Skin epidermis (tissue), 12 donors: ENCODE data around the gene ANKEF1.
"Not testable (repeated sequence)": the region's sequence is repeated elsewhere in the genome, so short reads cannot be mapped to it uniquely, and the experiment has no call there.

Experiments used
- H3K27ac ChIP-seq, 21 experiments: fragments of 200-600 bp; sonication (generic) in 11 of 21; one replicate each; pipeline ENCODE4 v1.5.0; 2020; ENCODE audit warnings: mild to moderate bottlenecking in 3 of 21, inconsistent platforms in 2 of 21, moderate library complexity in 2 of 21
- H3K4me3 ChIP-seq, 7 experiments: fragments of 200-600 bp; sonication (generic) in 2 of 7; one replicate each; pipeline ENCODE4 v1.5.0; 2020; ENCODE audit warnings: inconsistent platforms in 2 of 7, mild to moderate bottlenecking in 2 of 7, moderate library complexity in 1 of 7

Gene ANKEF1

DNA sequence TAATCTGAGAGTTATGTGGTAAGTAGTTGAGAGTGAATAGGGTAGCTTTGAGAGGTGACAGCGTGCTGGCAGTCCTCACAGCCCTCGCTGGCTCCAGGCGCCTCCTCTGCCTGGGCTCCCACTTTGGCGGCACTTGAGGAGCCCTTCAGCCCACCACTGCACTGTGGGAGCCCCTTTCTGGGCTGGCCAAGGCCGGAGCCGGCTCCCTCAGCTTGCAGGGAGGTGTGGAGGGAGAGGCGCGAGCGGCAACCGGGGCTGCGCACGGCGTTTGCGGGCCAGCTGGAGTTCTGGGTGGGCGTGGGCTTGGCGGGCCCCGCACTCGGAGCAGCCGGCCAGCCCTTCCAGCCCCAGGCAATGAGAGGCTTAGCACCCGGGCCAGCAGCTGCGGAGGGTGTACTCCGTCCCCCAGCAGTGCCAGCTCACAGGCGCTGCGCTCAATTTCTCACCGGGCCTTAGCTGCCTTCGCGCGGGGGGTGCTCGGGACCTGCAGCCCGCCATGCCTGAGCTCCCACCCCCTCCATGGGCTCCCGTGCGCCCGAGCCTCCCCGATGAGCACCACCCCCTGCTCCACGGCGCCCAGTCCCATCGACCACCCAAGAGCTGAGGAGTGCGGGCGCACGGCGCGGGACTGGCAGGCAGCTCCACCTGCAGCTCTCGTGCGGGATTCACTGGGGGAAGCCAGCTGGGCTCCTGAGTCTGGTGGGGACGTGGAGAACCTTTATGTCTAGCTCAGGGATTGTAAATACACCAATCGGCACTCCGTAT lies 3.2 kb upstream of the ANKEF1 start:
- H3K27ac ChIP-seq, H3K4me3 ChIP-seq: not testable (repeated sequence)

DNA sequence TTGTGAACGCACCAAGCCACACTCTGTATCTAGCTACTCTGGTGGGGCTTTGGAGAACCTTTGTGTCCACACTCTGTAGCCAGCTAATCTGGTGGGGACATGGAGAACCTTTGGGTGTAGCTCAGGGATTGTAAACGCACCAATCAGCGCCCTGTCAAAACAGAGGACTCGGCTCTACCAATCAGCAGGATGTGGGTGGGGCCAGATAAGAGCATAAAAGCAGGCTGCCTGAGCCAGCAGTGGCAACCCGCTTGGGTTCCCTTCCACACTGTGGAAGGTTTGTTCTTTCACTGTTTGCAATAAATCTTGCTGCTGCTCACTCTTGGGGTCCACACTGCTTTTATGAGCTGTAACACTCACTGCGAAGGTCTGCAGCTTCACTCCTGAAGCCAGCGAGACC lies 2.5 kb upstream of the ANKEF1 start:
- not testable (repeated sequence) for H3K4me3 ChIP-seq

DNA sequence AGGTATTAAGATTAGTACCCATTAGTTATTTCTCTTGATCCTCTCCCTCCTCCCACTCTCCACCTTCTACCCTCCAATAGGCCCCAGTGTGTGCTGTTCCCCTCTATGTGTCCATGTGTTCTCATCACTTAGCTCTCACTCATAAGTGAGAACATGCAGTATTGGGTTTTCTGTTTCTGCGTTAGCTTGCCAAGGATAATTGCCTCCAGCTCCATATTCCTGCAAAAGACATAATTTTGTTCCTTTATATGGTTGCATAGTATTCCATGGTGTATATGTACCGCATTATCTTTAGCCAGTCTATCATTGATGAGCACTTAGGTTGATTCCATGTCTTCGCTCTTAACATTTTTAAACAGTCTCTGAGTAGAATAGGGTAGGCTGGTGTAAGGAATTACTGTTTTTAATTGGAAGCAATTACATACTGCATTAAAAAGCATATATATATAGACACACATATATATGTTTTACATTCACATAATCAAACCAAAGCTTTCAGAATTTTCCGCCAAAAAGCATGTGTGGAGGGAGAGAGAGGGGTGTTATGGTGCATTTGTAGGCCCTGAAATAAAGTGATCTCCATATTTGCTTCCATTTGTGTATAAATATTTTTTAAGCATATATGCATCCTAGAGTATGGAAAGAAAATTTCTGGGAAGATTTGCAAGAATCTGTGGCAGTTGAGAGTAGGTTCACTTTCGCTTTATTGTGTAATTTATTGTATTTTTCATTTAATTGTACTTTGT lies 709 bp upstream of the ANKEF1 start:
- Histone ChIP-seq H3K4me3 (peak overlapping the region in 5 of 7 experiments; percentile 47 to 56 (median 52)), H3K27ac (peak overlapping the region in 1 of 21 experiments; percentile 80)

More for the DNA sequence above, 2.5 kb upstream of the ANKEF1 start:
- not testable (repeated sequence) for H3K27ac ChIP-seq

DNA sequence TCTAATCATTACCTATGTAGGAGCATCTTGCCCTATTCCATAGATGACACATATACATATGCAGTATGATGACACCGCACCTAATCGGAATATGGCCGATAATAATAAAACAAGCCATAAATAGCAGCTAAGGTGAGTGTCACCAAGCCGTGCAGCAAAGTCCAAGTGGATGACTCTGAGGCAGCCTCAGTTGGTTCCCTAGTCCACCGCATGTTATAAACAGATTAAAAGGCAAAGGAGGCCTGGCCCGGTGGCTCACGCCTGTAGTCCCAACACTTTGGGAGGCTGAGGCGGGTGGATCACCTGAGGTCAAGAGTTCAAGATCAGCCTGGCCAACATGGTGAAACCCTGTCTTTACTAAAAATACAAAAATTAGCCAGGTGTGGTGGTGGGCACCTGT lies 1.5 kb downstream of the ANKEF1 start:
- H3K27ac ChIP-seq, H3K4me3 ChIP-seq: not testable (repeated sequence)

DNA sequence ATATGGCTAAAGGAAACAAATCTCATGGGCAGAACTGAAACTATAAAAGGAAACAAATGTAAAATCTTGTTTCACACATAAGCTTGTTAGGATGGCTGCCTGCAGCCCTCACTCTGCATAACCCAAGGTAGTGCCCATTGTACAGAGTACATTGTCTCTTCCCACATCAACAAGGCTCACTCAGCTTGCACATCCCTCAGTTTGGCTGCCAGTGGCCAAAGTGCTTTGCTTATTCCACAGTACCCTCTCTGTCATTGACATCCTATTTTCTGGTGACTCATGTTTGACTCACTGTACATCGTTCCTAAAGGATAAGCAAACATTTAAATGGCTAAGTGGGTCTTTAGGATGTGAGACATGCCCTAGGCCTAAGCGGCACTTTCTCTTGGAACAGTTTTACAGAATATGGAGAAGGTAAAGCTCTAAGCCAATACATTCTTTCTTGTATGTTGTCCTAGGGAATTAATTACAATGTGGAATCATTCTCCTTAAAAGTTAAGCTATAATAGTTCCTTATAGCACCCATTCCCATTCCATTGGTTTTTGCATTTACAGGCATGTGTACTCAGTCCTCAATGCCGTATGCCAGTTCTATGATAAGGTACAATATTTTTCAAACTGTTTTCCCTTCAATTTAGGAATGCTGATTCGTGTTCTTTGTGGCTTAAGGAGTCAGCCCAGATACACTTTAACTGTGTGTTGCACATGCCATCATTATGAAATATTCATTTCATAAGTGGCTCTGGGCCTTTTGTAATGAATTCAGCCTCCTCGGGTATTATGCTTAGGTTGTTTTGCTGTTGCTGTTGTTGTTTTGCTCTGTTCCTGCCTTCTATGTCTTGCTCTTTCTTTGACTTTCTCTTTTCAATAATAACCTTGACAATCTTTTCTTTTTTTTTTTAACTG lies 5.5 kb downstream of the ANKEF1 start:
- H3K27ac ChIP-seq = no peak overlapping the region
- H3K4me3 ChIP-seq = no peak overlapping the region

DNA sequence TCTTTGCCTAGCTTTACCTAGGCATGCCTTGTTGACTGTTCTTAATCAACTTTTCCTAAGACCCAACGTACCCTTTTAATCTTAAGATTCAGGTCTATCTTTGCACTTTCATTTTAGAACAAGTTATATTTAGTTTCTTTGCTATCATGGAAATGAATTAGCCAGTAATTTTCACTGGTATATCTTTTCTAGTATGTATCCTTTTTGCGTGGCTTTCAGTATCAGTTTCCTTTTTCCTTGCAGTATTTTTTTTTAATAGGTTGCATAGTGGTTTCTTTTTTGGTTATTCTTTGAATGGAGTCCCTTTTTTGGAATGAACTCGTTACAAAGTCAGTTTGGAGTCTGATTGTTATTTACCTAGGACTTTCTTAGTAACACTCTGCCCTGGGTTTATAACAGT lies 7.3 kb downstream of the ANKEF1 start:
- Histone ChIP-seq H3K27ac (no peak overlapping the region), H3K4me3 (no peak overlapping the region)

DNA sequence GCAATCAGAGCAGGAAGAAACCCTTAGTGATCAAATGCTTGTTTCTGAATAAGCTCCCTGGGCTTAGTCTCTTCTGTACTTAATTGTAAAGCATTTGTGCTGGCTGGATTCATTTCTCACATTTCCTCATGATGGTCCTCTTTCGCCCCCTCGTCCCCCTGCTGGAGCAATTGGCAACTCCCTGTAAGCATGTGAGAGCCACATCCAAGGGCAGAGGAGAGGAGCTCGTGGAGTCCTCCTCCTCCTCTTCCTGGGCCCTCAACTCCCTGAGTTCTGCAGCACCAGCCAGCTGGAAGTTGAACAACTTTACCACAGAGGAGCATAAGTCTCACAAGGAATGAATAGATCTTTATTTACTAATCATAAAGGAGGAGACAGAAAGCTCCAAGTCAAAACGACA lies 12.6 kb downstream of the ANKEF1 start:
- H3K27ac ChIP-seq = no peak overlapping the region
- no peak overlapping the region for H3K4me3 ChIP-seq

DNA sequence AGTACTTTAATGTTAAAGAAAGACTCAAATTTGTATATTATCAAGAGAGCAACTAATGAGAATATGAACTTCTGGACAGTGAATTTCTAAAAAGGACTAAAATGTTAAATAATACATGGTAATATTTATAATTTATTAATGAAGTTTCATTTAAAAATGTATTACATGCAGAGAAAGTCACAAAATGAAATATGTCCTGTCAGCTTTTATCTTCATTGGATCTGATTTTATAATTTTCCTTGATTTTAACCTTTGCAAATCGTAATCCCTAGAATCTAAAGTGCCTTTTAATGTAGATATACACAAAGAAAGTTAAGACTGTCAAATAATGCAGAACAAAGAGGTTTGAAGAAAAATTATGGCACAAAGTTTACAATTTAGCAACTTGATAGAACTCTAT lies 16.4 kb downstream of the ANKEF1 start:
- Histone ChIP-seq H3K4me3 (no peak overlapping the region), H3K27ac (no peak overlapping the region)

DNA sequence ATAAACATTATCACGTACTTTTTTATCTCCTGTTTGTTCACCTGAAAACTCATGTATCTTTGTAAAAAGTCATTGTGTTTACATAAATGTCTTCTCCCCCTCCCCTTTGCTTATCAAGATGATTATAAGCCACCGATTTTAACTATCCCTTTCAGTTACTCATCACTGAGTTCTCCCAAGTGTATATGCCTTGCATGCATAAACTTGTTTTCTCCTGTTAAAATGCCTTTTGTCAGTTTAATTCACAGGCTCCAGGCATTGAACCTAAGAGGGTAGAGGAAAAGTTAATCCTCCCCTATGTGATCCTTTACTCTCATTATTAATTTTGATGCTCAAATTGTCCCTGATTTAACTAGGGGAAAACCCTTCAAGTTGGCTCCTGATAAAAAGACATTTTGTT lies 24.2 kb downstream of the ANKEF1 start:
- no peak overlapping the region for H3K27ac ChIP-seq
- H3K4me3 ChIP-seq = no peak overlapping the region

DNA sequence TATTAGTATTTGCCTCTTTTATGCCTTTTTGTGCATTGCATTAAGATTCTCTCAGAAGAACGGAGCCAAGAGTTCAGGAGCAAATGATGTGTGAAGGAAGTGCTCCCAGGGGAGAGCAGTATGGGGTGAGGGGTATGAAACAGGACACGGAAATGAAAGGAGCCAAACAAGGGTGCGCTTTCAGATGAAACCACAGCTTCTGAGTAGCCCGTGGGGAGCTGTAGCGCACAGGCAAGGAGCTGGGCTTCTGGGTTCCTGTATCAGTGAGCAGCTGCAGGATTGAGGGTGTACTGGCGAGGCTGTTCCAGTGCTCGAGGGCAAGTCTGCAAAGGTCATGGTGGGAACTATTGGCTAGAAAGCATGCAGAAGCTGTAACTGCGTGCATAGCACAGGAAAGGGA lies 25.4 kb downstream of the ANKEF1 start:
- H3K27ac ChIP-seq = no peak overlapping the region
- H3K4me3 ChIP-seq = no peak overlapping the region

DNA sequence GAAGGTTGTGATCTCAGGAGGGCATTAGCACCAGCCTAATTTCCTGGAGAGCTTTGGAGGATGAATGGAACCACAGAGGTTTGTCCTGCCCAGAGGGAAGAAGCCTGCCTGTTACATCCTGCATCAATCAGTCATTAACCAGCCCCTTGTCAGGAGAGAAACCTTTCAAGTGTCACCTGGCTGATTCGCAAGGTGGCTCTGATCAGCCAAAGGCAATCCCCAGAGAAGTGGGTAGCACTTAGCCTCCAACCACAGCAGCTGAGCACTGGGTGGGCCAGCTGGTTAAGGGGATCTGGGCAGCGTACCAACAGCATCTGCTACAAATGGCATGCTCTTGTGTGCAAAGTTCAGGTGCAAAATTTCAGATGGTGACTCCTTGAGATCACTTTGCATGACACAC lies 26.9 kb downstream of the ANKEF1 start:
- Histone ChIP-seq H3K4me3 (no peak overlapping the region), H3K27ac (no peak overlapping the region)

DNA sequence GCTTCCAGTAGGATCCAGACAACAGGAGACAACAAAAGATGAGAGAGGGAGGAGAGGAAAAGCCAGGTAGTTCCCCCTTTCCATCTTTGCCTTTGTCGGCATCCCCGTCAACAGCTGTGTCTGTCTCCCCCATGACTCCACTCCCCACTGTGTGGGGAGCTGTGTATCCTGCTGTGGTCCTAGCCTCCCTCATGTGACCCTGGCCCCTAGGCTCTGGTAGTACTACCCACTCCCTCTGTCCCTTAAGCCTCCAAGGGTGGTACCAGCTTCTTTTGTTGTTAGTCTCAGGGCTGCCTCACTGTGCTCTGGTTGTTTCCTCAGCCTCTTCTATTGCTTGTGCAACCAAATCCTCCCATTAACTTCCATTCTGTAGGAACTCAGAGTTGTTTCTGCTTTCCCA lies 28.7 kb downstream of the ANKEF1 start:
- no peak overlapping the region for H3K4me3 ChIP-seq
- H3K27ac ChIP-seq = no peak overlapping the region

DNA sequence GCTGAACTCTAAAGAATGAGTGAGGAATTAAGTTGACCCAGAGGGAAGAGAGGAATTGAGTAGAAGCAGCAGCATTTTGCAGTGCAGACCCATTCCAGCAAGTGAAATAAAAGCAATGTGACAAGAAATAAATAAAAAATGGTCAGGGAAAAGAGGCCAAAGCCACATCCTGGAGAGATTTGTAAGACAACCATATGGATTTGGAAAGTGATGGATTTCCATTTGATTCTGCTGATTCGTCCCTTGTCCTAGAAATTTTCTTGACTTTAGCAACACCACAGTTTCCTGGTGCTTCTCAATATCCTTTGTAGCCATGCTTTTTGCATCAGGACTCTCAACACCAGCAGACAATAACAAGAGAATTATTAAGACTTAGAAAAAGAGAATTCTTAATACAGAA lies 29.8 kb downstream of the ANKEF1 start:
- no peak overlapping the region for H3K4me3 ChIP-seq
- no peak overlapping the region for H3K27ac ChIP-seq

DNA sequence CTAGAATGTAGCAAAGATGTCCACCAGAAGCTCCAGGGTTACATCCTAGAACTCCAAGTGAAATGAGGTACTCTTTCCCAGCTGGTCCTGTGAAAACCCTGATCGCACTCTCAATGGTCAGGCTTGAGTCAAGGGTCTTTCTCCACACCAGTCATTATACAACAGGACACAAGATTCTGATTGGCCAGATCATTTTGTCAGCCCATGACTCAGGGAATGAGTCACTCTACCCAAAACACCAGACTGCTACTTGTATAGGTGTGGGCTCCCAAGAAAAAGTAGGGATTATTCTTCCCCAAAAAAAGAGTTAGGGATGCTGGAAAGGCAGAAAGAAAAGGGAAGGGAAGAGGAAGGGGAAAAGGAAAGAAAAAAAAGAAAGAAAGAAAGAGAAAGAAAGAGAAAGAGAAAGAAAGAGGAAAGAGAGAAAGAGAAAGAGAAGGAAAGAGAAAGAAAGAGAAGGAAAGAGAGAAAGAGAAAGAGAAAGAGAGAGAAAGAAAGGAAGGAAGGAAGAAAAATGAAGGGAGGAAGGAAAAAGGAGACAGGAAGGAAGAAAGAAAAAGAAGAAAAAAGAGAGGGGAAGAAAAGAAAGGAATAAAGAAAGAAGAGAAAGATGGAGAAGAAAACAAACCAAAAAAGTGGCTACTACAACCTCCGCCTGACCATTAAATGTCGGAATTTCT lies 30.5 kb downstream of the ANKEF1 start:
- peak overlapping the region in 1 of 21 experiments; percentile 8 for H3K27ac ChIP-seq
- H3K4me3 ChIP-seq = no peak overlapping the region

DNA sequence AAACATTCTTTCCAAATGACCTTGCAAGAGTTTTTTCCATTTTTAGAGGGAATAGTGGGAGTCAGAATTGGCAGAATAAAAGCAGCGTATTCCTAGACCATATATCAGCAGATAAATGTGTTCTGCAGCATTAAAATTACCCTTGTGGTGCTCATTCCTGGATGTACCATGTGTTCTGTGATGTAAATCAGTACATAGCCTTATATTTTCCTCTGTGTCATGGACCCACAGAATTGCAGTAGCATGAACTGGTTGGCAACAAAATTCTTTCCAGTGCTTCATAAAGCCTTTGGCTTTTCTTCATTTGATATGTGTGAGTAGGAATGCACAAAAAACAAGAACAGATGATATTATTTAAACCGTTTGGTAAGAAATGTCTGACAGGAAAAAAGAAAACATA lies 32.5 kb downstream of the ANKEF1 start:
- Histone ChIP-seq H3K27ac (peak overlapping the region in 2 of 21 experiments; percentile 33 to 36), H3K4me3 (no peak overlapping the region)

DNA sequence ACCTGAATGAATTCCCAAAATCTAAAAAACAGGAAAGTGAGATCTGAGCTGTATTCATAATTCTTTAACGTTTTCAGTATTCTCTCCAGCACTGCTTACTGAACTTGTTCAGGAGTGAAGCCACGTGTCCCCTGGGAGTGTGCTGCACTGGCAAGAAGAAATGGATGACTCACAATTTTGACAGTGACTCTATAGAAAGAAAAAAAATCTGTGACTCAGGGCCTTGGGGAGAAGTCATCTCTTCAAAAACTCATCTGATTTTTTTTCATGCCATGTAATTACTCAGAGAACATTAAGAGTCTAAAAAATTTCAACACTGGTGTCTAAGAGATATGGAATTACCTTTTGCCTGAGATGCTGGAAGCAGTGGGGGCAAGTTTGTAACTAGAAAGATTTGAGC lies 39.7 kb downstream of the ANKEF1 start:
- Histone ChIP-seq H3K4me3 (no peak overlapping the region), H3K27ac (peak overlapping the region in 3 of 21 experiments; percentile 15 to 59 (median 47))

DNA sequence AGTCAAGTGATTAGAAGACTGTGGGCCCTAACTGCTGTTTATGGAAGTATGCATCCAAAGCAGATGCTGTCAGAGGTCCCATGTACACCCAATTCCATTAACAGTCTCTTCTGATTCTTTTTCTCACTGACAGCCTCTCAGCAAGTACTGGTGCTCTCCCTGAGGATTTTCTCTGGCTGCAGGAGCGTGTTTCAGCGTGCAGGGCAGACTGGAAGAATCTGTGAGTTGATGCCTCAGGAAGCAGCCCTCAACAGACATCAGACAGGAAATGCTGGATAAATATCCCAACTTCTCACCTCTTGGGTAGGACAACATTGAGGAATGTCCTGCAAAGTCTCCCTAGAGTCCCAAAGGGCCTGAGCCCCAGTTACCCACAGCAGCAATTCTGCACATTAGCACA lies 40.8 kb downstream of the ANKEF1 start:
- no peak overlapping the region for H3K4me3 ChIP-seq
- peak overlapping the region in 8 of 21 experiments; percentile 10 to 67 (median 42) for H3K27ac ChIP-seq

DNA sequence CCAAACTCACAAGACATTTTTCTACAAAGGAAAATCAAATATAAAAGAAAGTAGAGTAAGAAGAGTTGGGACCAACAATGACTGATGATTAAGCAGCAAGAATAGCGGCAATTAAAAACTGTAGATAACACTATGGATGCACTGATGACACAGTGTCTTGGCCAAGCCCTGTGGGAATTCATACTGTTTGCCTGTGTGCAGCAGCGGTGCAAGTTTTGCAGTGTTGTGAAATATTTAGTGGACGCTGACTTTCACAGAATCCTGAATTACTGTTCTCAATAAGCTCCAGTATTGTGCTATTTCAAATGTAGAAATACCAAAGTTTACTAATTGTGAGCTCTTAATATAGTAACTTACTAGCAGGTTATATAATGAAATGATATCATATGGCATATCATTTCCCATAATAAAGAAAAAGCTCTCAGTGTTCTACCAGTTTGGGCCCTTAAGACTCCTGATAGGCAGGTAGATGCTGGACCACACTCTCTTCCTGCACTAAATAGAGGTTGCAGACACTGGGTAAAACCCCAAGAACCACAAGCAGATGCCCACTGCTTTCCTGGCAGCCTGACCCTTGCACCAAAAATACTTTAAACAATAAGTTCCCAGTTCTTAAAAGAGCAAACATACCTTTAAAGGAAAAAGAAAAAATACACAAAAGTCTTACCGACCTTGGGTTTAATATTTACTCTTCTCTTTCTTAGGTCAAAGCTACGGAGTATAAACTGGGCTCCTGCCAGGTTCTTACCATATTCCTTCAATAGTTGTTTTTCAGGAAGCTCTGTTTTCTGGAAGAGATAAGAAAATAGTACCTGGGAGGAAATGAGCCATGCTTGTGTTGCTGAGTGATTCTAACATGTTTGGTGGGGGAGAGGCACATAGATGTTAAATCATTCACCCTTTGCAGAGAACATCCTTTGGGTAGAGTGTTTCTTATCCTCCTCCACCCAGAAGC lies 41.6 kb downstream of the ANKEF1 start:
- Histone ChIP-seq H3K27ac (peak overlapping the region in 11 of 21 experiments; percentile 10 to 72 (median 42)), H3K4me3 (no peak overlapping the region)

DNA sequence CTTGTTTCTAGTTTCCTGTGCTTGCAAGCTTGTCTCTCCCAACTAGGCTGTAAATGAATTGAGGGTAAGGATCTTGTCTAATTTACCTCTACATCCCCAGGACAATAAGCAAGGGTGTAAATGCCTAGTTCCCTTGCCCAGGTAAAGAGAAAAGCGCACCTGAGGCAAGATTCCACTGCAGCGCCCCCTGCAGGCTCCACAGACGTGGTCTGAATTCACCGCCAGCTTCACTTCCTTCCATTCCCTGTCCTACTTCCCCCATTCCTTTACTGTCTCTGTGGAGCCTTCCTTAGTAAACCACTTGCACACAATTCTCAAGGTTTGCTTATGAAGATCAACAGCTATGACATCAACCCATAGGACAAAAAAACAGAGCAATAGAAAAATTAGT lies 42.3 kb downstream of the ANKEF1 start:
- peak overlapping the region in 14 of 21 experiments; percentile 0 to 72 (median 46) for H3K27ac ChIP-seq

More for the DNA sequence above, 42.3 kb downstream of the ANKEF1 start:
- H3K4me3 ChIP-seq = no peak overlapping the region
